Measurements from ENCODE around the gene LRP6.

LRP6 gene

GRCh38 chr12:12210983-12211382 lies 55.9 kb downstream of the LRP6 start:
- no peak for DNase-seq

DNA sequence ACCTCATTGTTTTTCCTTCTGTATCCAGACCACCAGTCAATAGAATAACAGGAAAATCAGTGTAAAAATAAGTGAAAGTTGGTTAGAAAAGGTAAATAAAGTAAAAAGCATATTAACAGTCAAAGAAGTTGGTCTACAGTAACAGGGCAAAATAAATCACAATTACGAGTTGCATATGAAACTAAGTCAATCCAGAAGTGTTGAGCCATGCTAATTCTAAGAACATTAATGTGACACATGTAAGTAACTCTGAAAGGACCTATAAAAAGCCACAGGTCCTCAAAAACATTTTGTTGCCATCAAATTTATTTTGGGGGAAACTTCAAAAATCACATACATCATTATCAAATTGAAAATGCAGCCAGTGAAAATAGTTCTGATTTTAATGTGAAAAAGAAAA lies 56.4 kb downstream of the LRP6 start:
- DNase-seq, result no peak

DNA sequence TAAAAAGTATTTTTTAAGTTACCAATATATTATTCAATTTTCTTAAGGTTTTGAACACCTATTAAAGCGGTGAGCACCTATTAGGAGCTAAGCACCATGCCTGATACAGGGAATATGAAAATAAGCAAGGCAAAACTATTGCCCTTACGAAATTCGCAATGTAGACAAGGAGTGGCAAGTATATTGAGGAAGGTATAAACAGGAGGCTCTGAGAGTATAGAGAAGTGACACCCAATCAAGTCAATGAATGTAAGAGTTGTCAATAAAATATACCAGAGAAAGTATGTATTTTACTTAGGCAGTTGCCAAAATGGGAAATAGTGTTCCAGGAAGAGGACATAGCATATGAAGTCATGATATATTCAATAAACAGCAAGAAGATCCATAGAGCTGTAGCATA lies 57.2 kb downstream of the LRP6 start:
- DNase-seq, result no peak

DNA sequence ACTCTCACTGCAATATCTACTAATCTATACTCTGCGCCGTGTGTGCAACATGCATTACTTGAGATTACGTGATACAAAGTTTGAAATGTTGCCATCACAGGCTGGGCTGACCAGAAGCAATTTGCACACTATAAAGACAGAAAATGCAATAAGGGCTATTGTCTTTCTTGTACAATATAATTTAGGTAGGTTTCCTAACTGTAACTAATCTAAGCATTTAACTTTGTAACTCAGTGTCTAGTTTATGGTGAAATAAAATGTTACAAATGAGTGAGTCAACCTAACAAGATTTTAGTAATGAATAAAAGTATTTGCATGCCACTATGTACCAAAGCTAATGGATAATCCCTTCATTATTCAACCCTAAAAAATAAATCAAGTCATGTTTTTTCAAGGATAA lies 57.8 kb downstream of the LRP6 start:
- no peak for DNase-seq

DNA sequence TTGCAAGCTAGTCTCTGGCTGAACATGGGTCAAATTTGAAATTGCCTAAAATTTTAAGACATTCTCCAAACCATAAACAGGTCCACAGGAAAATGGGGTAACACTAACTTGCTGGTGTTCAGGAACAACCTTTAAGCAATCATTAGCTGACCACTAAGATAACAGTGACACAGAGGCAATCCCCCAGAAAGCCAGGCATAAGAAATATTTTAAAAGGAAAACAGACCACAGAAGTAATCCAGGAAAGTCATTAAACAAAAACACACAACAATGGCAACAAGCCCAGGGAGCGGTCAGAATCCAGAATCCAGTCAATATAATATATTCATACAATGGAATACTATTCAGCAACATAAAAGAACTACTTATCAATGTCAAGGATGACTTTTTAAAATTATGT lies 59.1 kb downstream of the LRP6 start:
- no peak for DNase-seq

- DNase-seq, result no peak
These were observed 60.0 kb downstream of the LRP6 start for GRCh38 chr12:12206776-12207388.

GRCh38 chr12:12202747-12203146 lies 64.1 kb downstream of the LRP6 start:
- DNase-seq, result no peak

DNA sequence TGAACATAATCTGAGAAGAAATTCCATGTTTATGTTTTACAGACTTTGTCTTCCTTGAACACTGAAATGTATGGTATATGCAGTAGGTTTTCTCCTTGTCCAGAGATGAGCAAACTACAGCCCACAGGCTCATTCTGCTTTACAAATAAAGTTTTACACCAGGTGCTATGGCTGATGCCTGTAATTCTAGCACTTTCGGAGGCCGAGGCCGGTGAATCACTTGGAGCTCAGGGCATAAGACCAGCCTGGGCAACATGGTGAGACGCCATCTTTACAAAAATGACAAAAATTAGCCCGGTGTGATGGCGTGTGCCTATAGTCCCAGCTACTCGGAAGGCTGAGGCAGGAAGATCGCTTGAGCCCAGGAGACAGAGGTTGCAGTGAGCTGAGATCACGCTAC lies 64.7 kb downstream of the LRP6 start:
- no peak for DNase-seq

DNA sequence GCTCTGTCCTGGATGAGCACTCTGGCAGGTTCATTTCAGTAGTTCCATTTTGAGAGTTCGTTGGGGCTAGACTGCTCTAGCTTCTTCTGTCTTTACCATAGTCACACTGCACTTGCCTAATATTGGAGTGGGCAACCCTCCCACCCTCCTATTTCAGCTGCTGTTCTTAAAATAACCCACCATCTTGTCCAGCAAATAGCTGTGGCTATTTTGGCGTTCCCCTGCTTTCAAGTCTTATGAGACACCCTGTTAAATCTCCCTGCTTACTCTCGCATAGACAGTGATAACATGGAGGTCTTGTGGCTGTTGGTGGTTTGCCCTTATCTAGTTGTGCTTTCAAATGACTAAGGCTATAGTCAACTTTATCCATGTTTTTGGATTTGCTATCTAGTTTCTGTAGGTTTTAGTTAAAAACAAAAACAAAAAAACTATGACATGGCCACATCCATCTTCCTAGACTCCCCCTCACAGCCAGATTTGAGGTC lies 65.5 kb downstream of the LRP6 start:
- no peak for DNase-seq

DNA sequence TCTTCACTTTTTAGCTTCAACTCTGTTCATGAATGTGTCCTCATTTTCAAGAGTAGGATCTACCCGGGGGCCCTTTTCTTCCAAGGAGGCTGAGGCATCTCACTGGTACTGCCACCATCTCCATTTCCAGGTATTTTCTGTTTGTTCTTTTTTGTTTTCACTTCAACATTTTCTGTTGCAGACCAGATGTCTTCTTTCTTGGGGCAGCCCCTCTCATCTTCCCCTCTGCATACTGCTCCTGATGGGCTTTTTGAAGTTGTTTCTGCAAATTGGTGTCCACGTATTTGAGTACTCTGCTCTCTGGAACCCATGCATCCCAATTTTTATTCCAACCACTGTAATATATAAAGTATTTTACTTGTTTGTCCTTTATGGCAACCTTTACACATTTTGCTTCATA lies 66.5 kb downstream of the LRP6 start:
- DNase-seq, result no peak

DNA sequence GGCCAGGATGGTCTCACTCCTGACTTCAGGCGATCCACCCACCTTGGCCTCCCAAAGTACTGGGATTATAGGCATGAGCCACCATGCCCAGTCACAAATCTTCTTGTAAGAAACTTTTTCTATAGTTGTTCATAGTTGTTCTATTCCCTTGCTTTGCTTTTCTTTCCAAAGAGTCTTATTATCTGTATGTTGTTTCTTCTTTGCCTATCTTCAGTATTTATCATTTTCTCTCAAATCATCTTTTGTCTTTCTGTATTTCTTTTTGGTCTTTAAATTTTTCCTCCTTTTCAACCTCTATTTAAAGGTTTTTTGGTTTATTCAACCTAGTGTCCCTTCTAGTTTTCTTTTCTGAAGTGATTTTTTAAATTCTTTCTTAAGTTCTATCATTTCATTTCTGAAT lies 68.7 kb downstream of the LRP6 start:
- DNase-seq, result no peak

GRCh38 chr12:12197128-12197527 lies 69.7 kb downstream of the LRP6 start:
- DNase-seq, result no peak

DNA sequence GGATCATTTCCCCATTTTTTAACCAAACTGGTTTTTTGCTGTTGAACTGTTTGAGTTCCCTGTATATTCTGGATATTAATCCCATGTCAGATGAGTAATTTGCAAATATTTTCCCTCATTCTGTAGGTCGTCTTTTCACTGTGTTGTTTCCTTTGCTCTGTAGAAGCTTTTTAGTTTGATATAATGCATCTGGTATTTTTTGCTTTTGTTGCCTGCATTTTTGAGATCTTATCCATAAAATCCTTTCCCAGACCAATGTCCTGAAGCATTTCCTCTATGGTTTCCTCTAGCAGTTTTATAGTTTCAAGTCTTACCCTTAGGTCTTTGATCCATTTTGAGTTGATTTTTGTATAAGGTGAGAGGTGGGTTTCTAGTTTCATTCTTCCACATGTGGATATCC lies 71.3 kb downstream of the LRP6 start:
- DNase-seq, result no peak

DNA sequence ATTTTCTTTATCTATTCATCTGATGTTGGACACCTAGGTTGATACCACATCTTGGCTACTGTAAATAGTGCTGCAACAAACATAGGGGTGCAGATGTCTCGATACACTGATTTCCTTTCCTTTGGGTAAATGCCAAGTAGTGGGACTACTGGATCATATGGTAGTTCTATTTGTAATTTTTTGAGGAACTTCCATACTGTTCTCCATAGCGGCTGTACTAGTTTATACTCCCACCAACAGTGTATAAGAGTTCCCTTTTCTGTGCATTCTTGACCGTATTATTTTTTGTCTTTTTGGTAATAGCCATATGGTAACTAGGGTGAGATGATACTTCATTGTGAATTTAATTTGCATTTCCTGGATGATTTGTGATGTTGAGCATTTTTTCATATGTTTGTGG lies 71.8 kb downstream of the LRP6 start:
- no peak for DNase-seq

DNA sequence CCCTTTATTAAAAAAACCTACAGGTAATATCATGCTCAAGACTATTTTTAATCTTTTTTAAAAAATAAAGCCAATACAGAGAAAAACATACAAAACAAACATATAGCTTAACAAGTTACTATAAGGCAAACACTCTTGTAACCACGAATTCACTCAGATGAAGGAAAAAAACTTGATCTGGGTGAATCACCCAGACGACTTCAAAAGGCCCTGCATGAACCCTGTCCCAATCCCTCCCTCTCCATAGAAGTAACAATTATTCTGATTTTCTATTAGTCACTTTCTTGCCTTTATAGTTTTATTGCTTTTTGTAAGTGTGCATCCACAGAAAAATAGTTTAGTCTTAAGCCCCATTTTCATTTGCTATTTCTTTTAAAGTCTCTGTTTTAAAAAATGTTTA lies 72.6 kb downstream of the LRP6 start:
- no peak for DNase-seq

DNA sequence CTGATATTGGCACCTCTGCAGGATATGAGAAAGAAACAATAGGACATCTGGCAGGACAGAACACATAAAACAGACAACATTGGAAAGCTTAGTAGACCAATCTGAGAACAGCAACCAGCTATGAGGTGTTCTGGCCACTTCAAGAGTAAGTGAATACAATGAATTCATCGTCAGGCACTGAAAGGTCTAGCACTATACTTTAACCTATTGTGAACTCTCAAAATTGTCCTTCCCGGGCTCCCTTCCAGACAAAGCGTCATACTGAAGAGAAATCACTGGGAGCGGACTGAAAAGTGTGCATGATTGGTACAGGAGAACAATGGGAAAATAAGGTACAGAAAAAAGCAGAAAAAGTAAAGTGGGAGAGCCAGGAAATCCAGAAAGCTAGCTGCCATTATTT lies 75.8 kb downstream of the LRP6 start:
- DNase-seq, result no peak

DNA sequence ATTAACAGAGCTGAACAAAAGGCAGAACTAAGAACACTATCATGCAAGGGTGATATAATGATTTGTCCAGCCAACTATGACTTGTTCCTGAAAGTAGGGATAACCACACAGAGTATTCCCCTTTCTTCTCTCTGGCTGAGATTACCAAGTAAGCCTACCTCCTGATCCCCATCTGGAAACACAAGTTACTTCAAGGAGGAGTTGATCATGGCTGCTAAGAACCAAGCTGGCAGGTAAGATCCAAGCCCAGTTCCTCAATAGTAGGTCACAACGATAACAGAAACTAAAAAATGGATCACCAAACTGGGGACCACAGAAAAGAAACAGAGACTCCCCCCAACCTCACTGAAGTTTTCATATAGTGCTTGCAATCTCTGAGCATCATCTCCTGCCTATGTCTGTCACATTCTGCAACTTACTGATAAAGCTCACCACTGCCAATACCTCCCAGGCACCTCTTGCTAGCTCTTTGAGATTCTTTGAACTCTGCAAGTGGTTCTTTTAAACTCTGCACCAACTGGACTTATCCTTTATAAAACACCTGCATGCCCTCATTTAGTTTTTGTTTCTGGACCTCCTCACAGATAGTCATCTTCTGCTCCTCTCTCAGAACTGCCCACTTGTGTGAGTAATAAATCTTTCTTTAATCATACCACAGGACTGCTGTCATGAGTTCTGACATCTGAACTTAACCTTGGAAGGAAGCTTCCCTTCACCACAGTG lies 76.6 kb downstream of the LRP6 start:
- DNase-seq, result peak; percentile 12

GRCh38 chr12:12185414-12185813 lies 81.4 kb downstream of the LRP6 start:
- no peak for DNase-seq

GRCh38 chr12:12182703-12183365 lies 84.0 kb downstream of the LRP6 start:
- DNase-seq, result no peak

DNA sequence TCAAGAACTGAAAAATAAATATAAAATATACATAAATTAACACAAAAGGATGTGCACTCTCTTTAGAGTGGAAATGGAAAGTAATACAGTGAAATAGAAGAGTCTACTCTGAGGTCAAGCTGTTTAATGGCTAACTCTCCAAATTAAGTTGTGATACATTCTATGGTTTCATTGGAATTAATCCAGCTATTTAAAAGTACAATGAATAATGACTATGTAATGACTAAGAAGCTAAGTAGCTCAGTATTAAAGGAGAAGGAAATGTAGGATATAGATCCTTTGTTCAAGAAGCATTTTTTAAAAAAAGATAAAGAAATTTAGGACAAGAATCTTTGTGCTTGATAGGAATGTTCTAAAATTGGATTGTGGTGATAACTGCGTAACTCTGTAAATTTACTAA lies 85.3 kb downstream of the LRP6 start:
- no peak for DNase-seq

DNA sequence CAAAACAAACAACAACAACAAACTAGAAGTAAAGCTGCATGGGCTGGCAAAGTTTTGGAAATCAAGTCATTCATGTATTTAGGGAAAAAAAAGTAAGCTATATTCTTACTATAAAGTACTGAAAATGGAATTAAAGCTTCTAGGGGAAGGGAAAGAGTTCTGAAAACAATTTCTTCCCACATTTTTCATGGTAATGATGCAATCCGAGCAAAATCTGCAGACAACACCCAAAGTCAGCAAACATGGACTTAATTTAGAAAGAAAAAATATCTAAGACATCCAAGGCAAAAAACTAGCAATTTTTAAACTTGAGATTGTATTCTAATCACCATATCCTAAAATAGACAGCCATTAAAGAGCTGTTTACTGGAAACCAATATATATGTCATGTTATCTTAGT lies 86.3 kb downstream of the LRP6 start:
- no peak for DNase-seq

DNA sequence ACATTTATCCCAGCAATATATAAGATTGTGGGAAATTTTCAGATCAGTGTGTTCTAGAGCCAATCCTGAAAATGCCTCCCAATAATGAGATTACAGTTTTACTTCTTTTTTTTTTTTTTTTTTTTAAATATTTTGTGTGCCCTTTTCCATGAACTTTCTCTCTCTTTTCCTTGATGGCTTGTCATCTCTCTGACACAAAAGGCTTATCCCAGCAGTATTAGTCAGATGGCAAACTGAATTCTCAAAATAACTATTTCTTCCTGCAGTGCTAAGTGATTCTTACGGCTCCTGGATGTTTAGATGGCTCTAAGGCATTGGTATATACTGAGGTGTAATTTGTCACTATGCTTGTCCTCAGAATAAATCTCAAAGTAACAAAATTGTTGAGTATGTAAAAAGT lies 86.7 kb downstream of the LRP6 start:
- DNase-seq, result no peak

GRCh38 chr12:12178559-12178958 lies 88.3 kb downstream of the LRP6 start:
- DNase-seq, result no peak

- DNase-seq, result no peak
These were observed 90.4 kb downstream of the LRP6 start for GRCh38 chr12:12176402-12176801.

Data from NCI-H82 (cell line).